HEK293T (cell line): ENCODE results near the gene ZNF880.

ENCODE experiments used
- CTCF ChIA-PET: fragments of 350-600 bp; formaldehyde crosslinking; extraction: SDS; loops from one replicate; lab custom pipeline; 2021; ENCODE audit warnings: antibody characterized with exemption, inconsistent platforms; lab: Yijun Ruan, JAX
- POLR2A ChIA-PET: fragments of 350-600 bp; formaldehyde crosslinking; extraction: SDS; loops from one replicate; lab custom pipeline; 2020; ENCODE audit warnings: antibody characterized with exemption, inconsistent platforms; lab: Yijun Ruan, JAX
- DNase-seq: peaks from one replicate; pipeline ENCODE4 v3.0.0; 2012; ENCODE audit warnings: mixed read lengths; ENCODE audit errors: extremely low spot score
- ARNT ChIP-seq: fragments of 450-650 bp; IDR thresholded peaks from 2 replicates; pipeline ENCODE4 v1.6.1; 2017; ENCODE audit warnings: mild to moderate bottlenecking
- CTBP1 ChIP-seq: fragments of 450-650 bp; IDR thresholded peaks from 2 replicates; pipeline ENCODE4 v1.6.1; 2016; ENCODE audit warnings: borderline replicate concordance
- ELF4 ChIP-seq: fragments of 450-650 bp; IDR thresholded peaks from 2 replicates; pipeline ENCODE4 v1.6.1; 2017; ENCODE audit warnings: antibody characterized with exemption
- FOXA1 ChIP-seq: fragments of 450-650 bp; IDR thresholded peaks from 2 replicates; pipeline ENCODE4 v1.6.1; 2016; ENCODE audit warnings: mild to moderate bottlenecking
- FOXK2 ChIP-seq: fragments of 450-650 bp; IDR thresholded peaks from 2 replicates; pipeline ENCODE4 v1.6.1; 2016; ENCODE audit warnings: mild to moderate bottlenecking
- FOXM1 ChIP-seq: fragments of 450-650 bp; IDR thresholded peaks from 2 replicates; pipeline ENCODE4 v1.6.1; 2017; ENCODE audit warnings: mild to moderate bottlenecking, borderline replicate concordance
- HDGF ChIP-seq: fragments of 450-650 bp; IDR thresholded peaks from 2 replicates; pipeline ENCODE4 v1.6.1; 2017; ENCODE audit warnings: antibody characterized with exemption, borderline replicate concordance
- L3MBTL2 ChIP-seq: fragments of 450-650 bp; conservative IDR thresholded peaks from 2 replicates; pipeline ENCODE4 v1.6.1; 2016; ENCODE audit warnings: mild to moderate bottlenecking
- LEF1 ChIP-seq: fragments of 450-650 bp; IDR thresholded peaks from 2 replicates; pipeline ENCODE4 v1.6.1; 2017; ENCODE audit warnings: mild to moderate bottlenecking, borderline replicate concordance
- NFRKB ChIP-seq: fragments of 450-650 bp; IDR thresholded peaks from 2 replicates; pipeline ENCODE4 v1.6.1; 2016; ENCODE audit warnings: mild to moderate bottlenecking, moderate library complexity
- PKNOX1 ChIP-seq: fragments of 450-650 bp; IDR thresholded peaks from 2 replicates; pipeline ENCODE4 v1.6.1; 2016
- SP1 ChIP-seq: fragments of 450-650 bp; IDR thresholded peaks from 2 replicates; pipeline ENCODE4 v1.6.1; 2017
- SUZ12 ChIP-seq: fragments of 450-650 bp; IDR thresholded peaks from 2 replicates; pipeline ENCODE4 v1.6.1; 2016; ENCODE audit warnings: mild to moderate bottlenecking
- TARDBP ChIP-seq: fragments of 450-650 bp; IDR thresholded peaks from 2 replicates; pipeline ENCODE4 v1.6.1; 2016
- ZNF384 ChIP-seq: fragments of 450-650 bp; IDR thresholded peaks from 2 replicates; pipeline ENCODE4 v1.6.1; 2016

ZNF880 gene

GRCh38 chr19:52397310-52398080 is 27.8 kb downstream of the ZNF880 start, which contains the start of gene ZNF528:
Gene ZNF528 (plus strand): TSS chr19:52397849. CDS start chr19:52402014, 4,165 bp downstream.
- POLR2A ChIA-PET, result no interaction called here
- peak; percentile 36 for DNase-seq
- CTCF ChIA-PET, result no interaction called here
- TF ChIP-seq PKNOX1, result no peak

GRCh38 chr19:52398081-52398441 is 28.3 kb downstream of the ZNF880 start:
- CTCF ChIA-PET, result no interaction called here
- TF ChIP-seq SP1, result no peak
- no peak for TF ChIP-seq CTBP1
- TF ChIP-seq L3MBTL2, result no peak
- no peak for TF ChIP-seq TARDBP
- TF ChIP-seq FOXM1, result no peak
- TF ChIP-seq SUZ12, result no peak
- no peak for TF ChIP-seq LEF1
- DNase-seq, result no peak
- POLR2A ChIA-PET, result no interaction called here

- no peak for TF ChIP-seq TARDBP
- TF ChIP-seq ZNF384, result no peak
- no peak for TF ChIP-seq SP1
- no peak for TF ChIP-seq SUZ12
- no peak for TF ChIP-seq ELF4
- TF ChIP-seq FOXM1, result no peak
- TF ChIP-seq FOXA1, result no peak
- no peak for TF ChIP-seq LEF1
- no peak for TF ChIP-seq FOXK2
- no peak for TF ChIP-seq L3MBTL2
- no peak for TF ChIP-seq HDGF
- ChIA-PET CTCF (no interaction called here), POLR2A (no interaction called here)
- no peak for DNase-seq
These were observed 40.6 kb downstream of the ZNF880 start for GRCh38 chr19:52410276-52410675.

GRCh38 chr19:52415711-52416110 is 46.0 kb downstream of the ZNF880 start:
- CTCF ChIA-PET, result no interaction called here
- DNase-seq, result no peak
- POLR2A ChIA-PET, result no interaction called here
- no peak for TF ChIP-seq SP1
- no peak for TF ChIP-seq ELF4
- no peak for TF ChIP-seq CTBP1
- no peak for TF ChIP-seq PKNOX1
- TF ChIP-seq LEF1, result no peak
- TF ChIP-seq L3MBTL2, result no peak
- no peak for TF ChIP-seq TARDBP
- TF ChIP-seq FOXA1, result no peak
- no peak for TF ChIP-seq NFRKB
- no peak for TF ChIP-seq FOXK2
- TF ChIP-seq SUZ12, result no peak

- ChIA-PET POLR2A (no interaction called here), CTCF (no interaction called here)
- DNase-seq, result no peak
- TF ChIP-seq NFRKB (no peak), CTBP1 (no peak), SUZ12 (no peak), HDGF (no peak), ARNT (no peak), SP1 (no peak), FOXM1 (no peak)
These were observed 59.2 kb downstream of the ZNF880 start, which contains the start of gene ZNF534 for GRCh38 chr19:52428937-52429336. Gene ZNF534 (plus strand): TSS chr19:52429148. CDS start chr19:52431475, 2,327 bp downstream.
